Activated naive CD4-positive, alpha-beta T cell treated with anti-CD3 and anti-CD28 coated beads for 36 hours (primary cell): Measurements from ENCODE around the gene SRMS. TPM values are rescaled to one million over a fixed set of nuclear protein-coding genes. Genes with fewer than 3 reads are reported as not detected.

Source experiments
- CTCF ChIA-PET: fragments of 350-600 bp; sonication (Branson Sonifier 250); formaldehyde crosslinking; loops from one replicate; lab custom pipeline; 2021; ENCODE audit warnings: antibody characterized with exemption; lab: Charles Lee
- DNase-seq: peaks from one replicate; pipeline ENCODE4 v3.0.0-alpha.2; 2020
- H3K27ac Mint-ChIP-seq: one replicate; pipeline ENCODE4 v1.8.0; 2021; ENCODE audit warnings: mild to moderate bottlenecking, mixed read lengths
- H3K27me3 Mint-ChIP-seq: one replicate; pipeline ENCODE4 v1.8.0; 2021; ENCODE audit warnings: low read depth, mixed read lengths
- H3K36me3 Mint-ChIP-seq: one replicate; pipeline ENCODE4 v1.8.0; 2021; ENCODE audit warnings: low read depth, mixed read lengths
- H3K4me1 Mint-ChIP-seq: one replicate; pipeline ENCODE4 v1.8.0; 2021; ENCODE audit warnings: low read depth, mixed read lengths
- H3K4me3 Mint-ChIP-seq: one replicate; pipeline ENCODE4 v1.8.0; 2021; ENCODE audit warnings: mild to moderate bottlenecking, moderate library complexity, mixed read lengths
- H3K9me3 Mint-ChIP-seq: one replicate; pipeline ENCODE4 v1.8.0; 2021; ENCODE audit warnings: mixed read lengths
- intact Hi-C: fragments of 100-400 bp; cut with micrococcal nuclease; formaldehyde crosslinking; loops from one replicate; pipeline ENCODE4 v1.15.1; 2023
- total RNA-seq, 2 experiments: library from RNA; stranded (reverse); gene quantifications; one replicate each; pipeline ENCODE4 v1.2.3, GENCODE V29; 2021

Gene SRMS
- total RNA-seq, 2 experiments from 2014 or later: not detected

- peaks cover 1% of the 10 kb centered on the region for H3K4me1 Mint-ChIP-seq
- no peaks in the 10 kb centered on the region for H3K36me3 Mint-ChIP-seq
- H3K9me3 Mint-ChIP-seq: peaks cover 9% of the 10 kb centered on the region
- CTCF ChIA-PET: no interaction called here
- no peak overlapping the region for H3K27ac Mint-ChIP-seq
- H3K27me3 Mint-ChIP-seq: peaks cover 15% of the 10 kb centered on the region
- intact Hi-C loops: no loop called here
- no peak overlapping the region for H3K4me3 Mint-ChIP-seq
- no peak for DNase-seq
Observed at GRCh38 chr20:63501818-63502670, 45.5 kb downstream of the SRMS start.

- CTCF ChIA-PET: no interaction called here
- Mint-ChIP-seq H3K27ac (no peak overlapping the region), H3K9me3 (peaks cover 9% of the 10 kb centered on the region), H3K4me1 (peaks cover 5% of the 10 kb centered on the region), H3K27me3 (peaks cover 17% of the 10 kb centered on the region), H3K36me3 (no peaks in the 10 kb centered on the region), H3K4me3 (no peak overlapping the region)
- intact Hi-C loops: no loop called here
- no peak for DNase-seq
Observed at GRCh38 chr20:63500902-63501817, 46.4 kb downstream of the SRMS start.

- Mint-ChIP-seq H3K27ac (no peak overlapping the region), H3K9me3 (peaks cover 9% of the 10 kb centered on the region), H3K36me3 (no peaks in the 10 kb centered on the region), H3K27me3 (peaks cover 18% of the 10 kb centered on the region), H3K4me1 (peaks cover 5% of the 10 kb centered on the region), H3K4me3 (no peak overlapping the region)
- DNase-seq: no peak
- CTCF ChIA-PET: no interaction called here
- intact Hi-C loops: no loop called here
Observed at GRCh38 chr20:63500151-63500901, 47.2 kb downstream of the SRMS start.

DNA sequence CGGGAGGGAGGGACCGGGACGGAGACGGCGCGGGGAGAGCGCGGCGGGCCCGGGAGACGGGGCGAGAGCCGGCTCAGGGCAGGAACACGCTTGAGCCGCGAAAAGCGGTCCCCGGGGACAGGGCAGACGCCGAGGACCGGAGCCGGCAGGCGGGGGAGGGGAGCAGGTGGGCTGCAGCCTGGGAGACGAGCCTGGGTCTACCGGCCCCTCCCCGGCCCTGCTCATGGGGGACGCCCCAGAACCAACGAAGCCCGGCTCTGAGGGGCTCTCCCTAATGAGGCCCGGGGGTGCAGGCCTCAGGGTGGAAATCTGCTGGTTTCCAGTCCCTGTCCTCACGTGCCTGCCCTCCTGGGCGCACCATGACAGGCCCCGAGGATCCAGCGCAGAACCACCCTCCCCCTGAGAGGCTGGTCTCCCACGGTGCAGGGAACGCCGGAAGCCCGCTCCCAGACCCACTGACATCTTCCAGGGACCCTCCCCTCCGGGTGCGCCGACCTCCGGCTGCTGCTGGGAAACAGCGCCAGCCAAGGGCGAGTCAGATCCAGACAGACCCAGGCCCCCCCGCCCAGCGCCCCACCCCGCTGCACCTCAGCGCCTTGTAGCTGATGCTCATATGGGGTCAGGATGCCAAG, 48.1 kb downstream of the SRMS start:
- no peak overlapping the region for H3K27ac Mint-ChIP-seq
- peaks cover 5% of the 10 kb centered on the region for H3K4me1 Mint-ChIP-seq
- intact Hi-C loops: no loop called here
- CTCF ChIA-PET: no interaction called here
- no peak for DNase-seq
- H3K9me3 Mint-ChIP-seq: peaks cover 2% of the 10 kb centered on the region
- H3K27me3 Mint-ChIP-seq: peaks cover 18% of the 10 kb centered on the region
- H3K4me3 Mint-ChIP-seq: no peak overlapping the region
- no peaks in the 10 kb centered on the region for H3K36me3 Mint-ChIP-seq

GRCh38 chr20:63498960-63499337, 48.6 kb downstream of the SRMS start, which contains the start of gene EEF1A2:
TSS of gene EEF1A2 (minus strand) at chr20:63499083. CDS start at chr20:63497763, 1,320 bp downstream.
- CTCF ChIA-PET: no interaction called here
- Mint-ChIP-seq H3K27ac (no peak within 1 kb of the TSS), H3K36me3 (no peaks in the 10 kb centered on the region), H3K27me3 (peaks cover 18% of the 10 kb centered on the region), H3K4me1 (peaks cover 5% of the 10 kb centered on the region), H3K9me3 (no peaks in the 10 kb centered on the region), H3K4me3 (no peak within 1 kb of the TSS)
- intact Hi-C loops: no loop called here
- no peak for DNase-seq

- Mint-ChIP-seq H3K4me3 (no peak overlapping the region), H3K27ac (no peak overlapping the region), H3K4me1 (peaks cover 5% of the 10 kb centered on the region), H3K27me3 (peaks cover 18% of the 10 kb centered on the region), H3K36me3 (no peaks in the 10 kb centered on the region), H3K9me3 (no peaks in the 10 kb centered on the region)
- CTCF ChIA-PET: interaction anchor here (2.7 kb wide), 1 partner anchor 23 kb away, joined by 8 read pairs; the partner anchor contains the start of gene PPDPF
- no peak for DNase-seq
- intact Hi-C loops: loop anchor here (2.0 kb wide), 1 partner anchor 23 kb away; the partner anchor contains the start of gene PPDPF
Observed at GRCh38 chr20:63497946-63498935, 49.3 kb downstream of the SRMS start.

DNA sequence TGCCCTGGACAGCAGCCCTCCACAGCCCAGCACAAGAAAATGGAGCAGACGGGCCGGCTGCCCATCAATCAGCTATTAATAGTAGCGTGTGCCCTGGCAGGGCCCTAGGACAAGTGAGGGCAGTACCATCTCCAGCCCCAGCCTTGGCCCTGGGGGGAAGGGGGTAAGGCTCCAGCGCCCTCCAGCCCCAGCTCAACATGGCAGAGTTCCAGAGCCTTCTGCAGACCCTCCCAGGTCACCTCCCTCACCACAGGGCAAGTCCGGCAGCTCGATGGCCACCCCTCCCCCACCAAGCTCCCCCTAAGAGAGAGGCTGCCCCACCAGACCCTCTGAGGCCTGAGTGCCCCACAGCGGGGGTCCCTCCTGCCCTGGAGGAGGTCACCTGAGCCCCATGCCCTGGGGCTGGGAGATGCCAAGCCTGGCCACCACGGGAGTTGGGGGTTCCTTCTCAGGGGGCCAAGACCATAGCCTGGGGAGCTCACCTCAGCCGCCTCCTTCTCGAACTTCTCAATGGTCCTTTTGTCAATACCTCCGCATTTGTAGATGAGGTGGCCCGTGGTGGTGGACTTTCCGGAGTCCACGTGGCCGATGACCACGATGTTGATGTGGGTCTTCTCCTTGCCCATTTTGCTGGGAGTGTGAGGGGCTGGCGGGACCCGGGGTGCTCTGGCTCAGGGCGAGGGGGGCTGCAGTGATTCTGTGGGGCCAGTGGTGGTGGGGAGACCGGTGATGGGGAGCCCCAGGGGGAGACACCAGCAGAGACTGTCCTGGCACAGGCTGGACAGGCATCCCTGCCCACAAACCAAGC, 50.2 kb downstream of the SRMS start:
- Mint-ChIP-seq H3K4me1 (peaks cover 5% of the 10 kb centered on the region), H3K36me3 (no peaks in the 10 kb centered on the region), H3K4me3 (no peak overlapping the region), H3K27me3 (peaks cover 18% of the 10 kb centered on the region), H3K27ac (no peak overlapping the region), H3K9me3 (no peaks in the 10 kb centered on the region)
- no peak for DNase-seq
- intact Hi-C loops: loop anchor here (2.0 kb wide), 1 partner anchor 23 kb away; the partner anchor contains the start of gene PPDPF
- CTCF ChIA-PET: interaction anchor here (0.8 to 2.7 kb wide), 8 partner anchors 12 to 476 kb away, joined by 3 to 18 read pairs (median 4); partner anchors contain the start of genes PPDPF and PTK6

- H3K36me3 Mint-ChIP-seq: no peaks in the 10 kb centered on the region
- H3K9me3 Mint-ChIP-seq: no peaks in the 10 kb centered on the region
- intact Hi-C loops: loop anchor here (2.0 kb wide), 1 partner anchor 24 kb away; the partner anchor contains the start of gene PPDPF
- peaks cover 5% of the 10 kb centered on the region for H3K4me1 Mint-ChIP-seq
- CTCF ChIA-PET: interaction anchor here (0.7 to 2.7 kb wide), 17 partner anchors 13 to 477 kb away, joined by 3 to 18 read pairs (median 3); partner anchors contain the start of genes ABHD16B, PPDPF and PTK6
- no peak overlapping the region for H3K4me3 Mint-ChIP-seq
- DNase-seq: no peak
- no peak overlapping the region for H3K27ac Mint-ChIP-seq
- H3K27me3 Mint-ChIP-seq: peaks cover 18% of the 10 kb centered on the region
Observed at GRCh38 chr20:63496596-63497120, 50.9 kb downstream of the SRMS start.

DNA sequence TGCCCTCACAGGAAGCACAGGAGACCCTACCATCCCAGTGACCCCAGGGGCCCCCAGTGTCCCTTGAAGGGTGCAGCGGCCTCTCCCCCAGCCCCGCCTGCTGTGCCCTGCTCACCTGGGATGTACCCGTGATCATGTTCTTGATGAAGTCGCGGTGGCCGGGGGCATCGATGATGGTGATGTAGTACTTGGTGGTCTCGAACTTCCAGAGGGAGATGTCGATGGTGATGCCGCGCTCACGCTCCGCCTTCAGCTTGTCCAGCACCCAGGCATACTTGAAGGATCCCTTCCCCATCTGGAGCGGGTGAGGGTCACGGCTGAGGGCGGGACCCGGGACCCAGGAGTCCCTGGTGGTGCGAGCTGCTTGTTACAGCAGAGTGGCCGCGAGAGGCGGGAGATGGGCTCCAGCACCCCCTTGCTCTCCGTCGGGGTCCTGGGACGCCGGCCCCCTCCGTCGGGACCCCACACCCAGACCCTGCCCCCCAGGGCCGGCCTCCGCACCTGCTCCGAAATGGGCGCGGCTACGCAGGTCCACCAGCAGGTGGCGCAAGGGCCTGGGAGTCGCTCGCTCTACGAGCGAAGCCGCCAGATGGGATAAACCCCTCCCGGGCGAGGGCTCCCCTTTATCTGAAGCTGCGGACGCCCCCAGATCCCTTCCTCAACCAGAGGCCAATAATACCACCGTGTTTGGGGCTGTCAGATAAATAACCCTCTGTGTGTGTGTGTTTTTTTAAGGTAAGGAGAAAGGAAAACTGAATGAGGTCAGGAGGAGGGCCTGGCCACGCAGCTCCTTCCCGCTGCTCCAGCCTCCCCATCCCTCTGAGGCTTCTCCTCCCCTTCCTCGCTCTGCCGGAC, 51.6 kb downstream of the SRMS start:
- peaks cover 21% of the 10 kb centered on the region for H3K27me3 Mint-ChIP-seq
- H3K4me3 Mint-ChIP-seq: peak overlapping the region; percentile 15
- peak; percentile 84 for DNase-seq
- no peaks in the 10 kb centered on the region for H3K36me3 Mint-ChIP-seq
- H3K9me3 Mint-ChIP-seq: no peaks in the 10 kb centered on the region
- CTCF ChIA-PET: interaction anchor here (0.7 to 2.7 kb wide), 18 partner anchors 12 to 478 kb away, joined by 3 to 18 read pairs (median 3); partner anchors contain the start of genes ABHD16B, PPDPF and PTK6
- H3K4me1 Mint-ChIP-seq: peaks cover 5% of the 10 kb centered on the region
- intact Hi-C loops: loop anchor here (2.0 kb wide), 1 partner anchor 25 kb away; the partner anchor contains the start of gene PPDPF
- no peak overlapping the region for H3K27ac Mint-ChIP-seq
